Measurements from ENCODE around the gene CDC6.

Gene CDC6

DNA sequence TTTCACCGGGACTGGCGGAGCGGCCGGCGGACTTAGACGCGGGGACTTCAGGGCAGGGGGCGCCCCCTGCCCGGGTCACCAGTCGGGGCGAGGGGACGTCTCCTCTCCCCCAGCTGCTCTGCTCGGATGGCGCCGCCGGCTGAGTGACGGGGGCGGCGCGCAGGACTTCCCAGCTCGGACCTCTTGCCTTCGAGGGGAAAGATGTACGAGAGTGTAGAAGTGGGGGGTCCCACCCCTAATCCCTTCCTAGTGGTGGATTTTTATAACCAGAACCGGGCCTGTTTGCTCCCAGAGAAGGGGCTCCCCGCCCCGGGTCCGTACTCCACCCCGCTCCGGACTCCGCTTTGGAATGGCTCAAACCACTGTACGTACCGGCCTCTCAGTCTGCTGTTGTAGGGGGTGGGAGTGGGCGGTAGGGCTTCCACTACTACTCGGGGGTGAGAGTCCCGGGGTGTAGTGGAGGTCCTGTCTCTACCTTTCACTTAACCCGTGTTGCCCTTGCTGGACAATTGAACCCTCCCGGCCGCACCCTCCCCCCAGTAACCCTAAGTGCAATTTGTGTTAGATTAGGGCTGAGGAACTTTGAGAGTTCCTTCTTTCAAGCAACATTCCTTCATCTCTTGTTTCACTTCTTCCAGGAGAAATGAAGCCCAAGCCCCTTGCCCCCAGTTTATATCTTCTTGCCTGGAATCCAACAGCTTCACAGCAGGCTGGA is 55.0 kb downstream of the CDC6 start:
- no peak for DNase-seq

DNA sequence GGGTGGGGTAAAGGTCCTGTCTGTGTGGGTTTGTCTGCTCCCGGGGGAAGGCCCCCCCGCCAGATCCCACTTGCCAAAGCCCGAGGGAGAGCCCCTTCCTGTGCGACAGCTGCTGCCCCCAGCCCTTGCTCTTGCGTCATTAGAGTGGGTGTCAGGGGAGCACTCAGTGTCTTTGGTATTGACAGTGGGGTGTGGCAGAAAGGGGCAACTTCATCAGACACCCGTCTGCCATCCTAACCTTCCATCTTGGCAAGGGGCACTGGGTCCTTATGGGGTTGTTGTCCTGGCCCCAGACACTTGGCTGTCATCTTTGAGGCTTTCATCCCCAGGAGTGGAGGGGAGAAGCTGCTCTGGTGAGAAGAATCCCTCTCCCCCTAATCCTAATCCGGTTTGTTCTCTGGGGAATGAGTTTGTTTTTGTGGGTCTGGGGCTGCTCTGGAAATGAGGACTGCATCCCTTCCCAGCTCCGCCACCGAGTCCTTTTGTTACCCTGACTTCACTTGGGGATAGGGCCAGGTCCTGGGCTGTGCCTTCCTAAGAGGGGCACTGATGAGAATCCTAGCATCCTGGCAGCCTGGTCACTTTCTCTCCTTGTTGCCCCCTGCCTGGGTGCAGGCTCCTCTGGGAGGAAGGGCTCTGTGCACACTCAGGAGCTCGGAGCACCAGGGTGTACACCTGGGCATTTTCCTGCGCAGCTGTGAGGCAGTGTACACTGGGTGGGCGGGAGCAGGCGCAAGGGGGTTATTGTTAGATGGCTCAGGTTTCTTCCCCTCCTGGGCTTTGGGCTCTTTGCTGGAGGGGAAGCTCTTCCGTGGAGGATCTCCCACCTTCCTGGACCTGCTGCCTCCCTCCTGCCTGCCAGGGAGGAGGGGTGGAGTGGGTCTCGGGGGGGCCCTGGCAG is 55.8 kb downstream of the CDC6 start:
- no peak for DNase-seq

DNA sequence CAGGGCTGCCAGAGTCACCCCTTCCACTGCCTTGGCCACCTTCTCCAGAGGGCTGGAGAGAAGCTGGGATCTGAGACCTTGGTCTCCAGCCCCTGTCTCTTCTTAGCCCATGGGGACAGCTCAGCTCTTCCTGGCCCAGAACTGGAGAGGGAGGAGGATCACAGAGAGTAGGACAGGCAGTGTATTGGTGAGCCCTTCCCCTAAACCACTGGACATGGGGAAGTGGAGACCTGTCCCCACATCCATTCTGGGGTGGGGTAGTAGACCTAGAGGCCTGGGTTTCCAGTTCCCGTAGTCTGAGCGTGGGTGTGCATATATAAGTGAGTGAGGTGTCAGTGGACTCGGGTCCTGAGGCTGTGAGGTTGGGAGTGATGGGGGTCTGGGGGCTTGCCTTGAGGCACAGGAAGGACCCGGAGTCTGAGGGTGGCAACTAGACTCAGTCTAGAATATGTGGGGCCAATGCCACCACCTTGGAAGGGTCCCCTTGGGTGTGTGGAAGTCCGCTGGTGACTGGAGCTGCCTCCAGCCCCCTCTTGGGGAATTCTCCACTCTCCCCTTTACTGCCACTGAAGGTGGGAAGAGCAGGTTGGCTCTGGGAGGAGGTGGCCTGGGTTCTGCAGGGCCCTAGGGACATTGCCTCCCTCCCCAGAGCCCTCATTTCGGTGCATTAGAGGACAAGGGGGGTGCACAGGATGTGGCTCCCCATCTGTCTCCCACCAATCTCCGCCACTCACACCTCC is 56.9 kb downstream of the CDC6 start:
- DNase-seq, result no peak

DNA sequence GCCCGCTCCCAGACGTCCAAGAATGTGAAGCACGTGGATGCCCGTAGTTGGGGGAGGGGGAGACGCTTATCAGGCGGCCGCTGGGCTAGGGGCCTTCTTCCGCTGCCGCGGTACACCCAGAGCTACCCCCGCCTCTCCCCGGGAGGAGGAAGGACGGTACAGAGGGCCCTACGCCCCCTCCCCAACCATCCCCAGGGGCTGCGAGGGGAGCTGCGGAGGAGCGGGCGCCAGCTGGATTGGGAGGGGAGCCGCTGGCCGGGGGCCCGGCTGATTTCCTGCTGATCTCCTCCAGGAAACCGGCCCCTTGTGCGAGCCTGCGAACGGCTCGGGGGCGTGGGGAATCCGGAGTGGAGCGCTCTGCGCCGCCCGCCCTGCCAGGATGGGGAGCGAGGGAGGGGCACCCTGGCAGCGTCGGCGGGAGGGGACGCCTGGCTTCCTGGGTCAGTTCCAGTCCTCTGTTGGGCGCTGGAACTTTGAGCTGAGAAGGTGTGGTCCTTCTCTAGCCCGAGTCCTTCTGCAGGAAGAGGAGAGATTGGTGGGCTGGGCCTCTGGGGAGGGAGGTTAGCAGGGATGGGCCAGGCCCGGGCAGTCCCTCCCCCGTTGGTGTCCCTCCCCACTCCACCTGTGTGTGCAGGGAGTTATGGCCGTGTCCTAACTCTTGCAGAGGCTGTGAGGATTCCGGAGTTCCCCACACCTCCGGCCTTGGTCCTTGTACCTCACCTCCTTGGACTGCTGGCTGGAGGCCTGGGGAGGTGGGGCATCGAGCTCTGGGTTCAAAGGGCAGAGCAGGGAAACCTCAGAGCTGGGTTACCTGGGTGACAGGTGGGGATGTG is 57.7 kb downstream of the CDC6 start:
- DNase-seq, result no peak

DNA sequence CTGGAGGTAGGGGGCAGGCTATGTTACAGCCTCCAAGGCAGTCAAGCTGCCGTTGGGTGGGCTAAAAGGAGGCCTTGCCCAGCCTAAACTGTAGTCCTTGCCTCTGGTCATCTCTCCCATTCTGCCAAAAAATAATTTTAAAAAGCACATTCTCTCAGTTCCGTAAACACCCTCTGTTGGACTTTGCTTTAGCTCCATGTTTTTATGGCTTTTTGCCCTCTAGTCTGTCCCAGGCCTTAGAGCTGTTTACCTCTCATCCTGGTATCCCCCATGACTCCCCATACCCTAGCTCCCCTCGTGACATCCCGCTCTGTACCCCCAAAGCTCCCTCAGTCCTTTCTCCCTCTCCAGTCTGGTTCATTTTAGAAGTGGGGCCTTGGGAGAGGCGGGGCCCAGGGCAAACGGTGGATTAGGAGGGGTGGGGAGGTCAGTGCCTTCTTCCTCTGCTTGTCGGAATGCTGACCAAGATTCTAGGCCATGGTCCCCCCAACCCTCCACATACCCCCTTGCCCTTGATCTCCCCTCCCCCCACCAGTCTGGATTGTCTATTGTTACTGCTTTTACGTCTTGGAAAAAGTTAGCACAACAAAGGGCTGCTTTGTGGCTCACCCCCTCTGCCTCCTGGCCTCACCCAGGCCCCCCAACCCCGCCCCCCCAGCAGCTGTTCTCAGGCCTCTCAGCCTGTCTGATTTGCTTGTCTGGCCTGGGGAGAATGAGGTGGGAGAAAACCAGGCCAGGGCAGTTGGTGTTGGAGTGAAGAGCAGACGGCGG is 58.5 kb downstream of the CDC6 start:
- no peak for DNase-seq

DNA sequence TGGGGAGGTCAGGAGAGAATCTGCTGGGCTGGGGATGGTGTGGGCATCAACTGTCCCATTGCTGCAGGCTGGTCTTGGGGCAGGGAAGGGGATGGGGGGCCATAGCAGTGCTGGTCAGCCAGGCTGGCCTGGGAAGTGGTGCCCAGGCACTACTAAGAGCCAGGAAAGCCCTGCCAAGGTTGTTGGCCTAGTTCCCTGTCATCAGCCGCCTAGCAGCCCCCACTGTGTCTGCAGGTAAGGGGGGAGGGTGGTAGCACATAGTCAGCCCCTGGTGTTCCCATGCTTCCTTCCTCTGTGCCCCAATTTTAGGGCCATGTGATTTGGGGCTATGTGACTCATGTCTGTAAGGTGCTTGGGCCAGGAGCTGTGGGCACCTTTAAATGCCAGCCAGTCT is 59.1 kb downstream of the CDC6 start:
- DNase-seq, result no peak

DNA sequence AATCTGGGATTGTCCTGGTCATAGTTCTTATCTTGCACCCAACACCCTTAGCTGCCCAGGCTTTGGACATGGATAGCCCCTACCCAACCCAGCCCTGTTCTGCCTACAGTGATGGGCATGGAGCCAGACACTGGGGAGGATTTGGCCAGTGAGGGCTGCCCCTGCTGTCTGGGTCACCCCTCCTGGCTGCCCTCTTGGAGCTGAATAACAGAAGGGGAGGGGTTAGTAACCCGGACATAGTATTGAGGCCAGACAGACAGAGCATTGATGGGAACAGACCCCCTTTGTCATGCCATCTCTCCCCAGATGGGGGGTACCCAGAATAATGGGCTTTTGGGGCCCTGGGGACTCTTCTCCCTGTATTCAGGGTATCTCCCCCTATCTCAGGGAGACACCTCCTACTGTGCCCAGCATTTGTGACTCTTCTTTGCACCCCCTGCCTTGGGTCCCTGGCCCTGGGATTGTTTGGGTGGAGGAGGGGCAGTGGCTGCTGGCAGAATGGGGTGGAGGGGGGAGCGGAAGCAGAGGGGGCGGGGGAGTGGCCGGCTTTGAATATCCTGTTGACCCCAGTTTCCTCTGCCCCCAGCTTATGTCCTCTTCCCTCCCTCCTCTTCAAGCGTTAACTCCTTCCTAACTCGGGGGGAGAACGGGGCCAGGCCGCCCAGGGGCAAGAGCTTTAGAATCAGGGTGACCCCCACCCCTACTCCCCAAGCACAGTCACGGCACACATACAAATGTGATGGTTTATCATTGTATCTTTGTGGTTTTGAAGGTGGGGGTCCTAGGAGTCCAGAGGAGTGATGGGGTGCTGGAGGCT is 59.8 kb downstream of the CDC6 start:
- DNase-seq, result no peak

DNA sequence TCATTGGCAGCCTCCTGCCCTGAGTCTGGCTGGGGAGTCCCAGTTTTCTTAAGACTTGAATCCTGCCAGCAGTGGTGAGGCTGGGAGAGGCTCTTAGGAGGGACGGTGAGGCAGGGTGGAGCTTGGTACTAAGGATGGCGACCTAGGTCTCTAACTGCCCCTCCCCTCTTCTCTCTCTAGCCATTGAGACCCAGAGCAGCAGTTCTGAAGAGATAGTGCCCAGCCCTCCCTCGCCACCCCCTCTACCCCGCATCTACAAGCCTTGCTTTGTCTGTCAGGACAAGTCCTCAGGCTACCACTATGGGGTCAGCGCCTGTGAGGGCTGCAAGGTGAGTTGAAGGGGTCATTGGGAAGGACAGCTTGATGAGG is 60.4 kb downstream of the CDC6 start:
- no peak for DNase-seq

DNA sequence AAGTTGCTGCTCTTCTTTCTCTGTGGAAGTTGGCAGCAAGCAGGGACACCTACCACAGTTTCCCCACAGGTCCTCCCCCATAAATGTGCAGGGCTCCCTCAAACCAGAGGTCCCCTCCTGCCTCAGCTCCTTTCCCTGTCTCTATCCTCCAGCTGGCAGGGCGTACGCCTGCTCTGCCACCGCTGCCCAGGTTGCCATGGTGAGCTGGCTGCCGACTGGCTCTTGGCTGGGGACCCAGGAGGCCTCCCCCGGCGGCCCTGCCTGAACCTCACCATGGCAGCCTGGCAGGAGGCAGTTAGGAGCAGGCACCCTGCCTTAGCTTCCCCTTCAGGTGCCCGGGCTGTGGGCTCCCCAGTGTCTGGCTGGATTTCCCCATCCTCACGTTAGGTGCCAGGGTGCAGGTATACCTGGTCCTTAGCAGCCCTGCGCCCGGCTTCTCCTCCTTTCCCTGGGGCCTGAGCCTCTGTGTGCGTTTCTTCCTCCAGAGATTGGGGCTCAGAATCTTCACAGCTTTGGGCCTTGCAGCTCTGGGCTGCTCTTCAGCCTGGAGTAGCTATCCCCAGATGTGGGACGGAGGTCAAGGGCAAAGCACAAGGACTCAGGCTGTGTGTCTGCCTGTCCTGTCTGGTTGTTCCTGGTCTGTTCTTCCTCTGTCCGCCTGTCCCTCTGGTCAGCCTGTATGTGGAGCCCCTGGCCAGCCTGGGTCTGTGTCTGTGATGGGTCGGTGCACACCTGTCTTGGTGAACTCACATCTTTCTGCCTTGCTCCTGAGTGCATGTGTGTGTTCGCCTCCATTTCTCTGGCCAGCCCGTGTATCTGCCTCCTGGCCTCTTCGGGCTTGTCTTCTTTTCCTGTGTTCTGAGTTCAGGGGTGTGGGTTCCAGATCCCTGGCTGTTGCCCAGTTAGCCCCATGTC is 61.1 kb downstream of the CDC6 start:
- no peak for DNase-seq

DNA sequence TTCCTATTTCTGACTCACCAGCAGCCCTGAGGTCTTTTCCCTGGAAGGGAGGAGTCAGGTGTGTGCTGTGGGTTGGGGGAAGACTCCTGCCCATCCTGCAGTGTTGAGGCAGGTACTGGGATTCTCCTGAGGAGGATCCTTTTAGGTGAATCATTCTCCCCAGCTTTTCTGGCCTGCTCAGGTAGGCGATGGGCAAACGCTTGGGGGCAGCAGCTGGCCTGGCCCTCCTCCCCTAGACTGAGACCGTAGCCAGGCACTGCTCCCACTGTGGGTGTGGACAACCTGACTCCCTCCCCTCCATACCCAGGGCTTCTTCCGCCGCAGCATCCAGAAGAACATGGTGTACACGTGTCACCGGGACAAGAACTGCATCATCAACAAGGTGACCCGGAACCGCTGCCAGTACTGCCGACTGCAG is 61.8 kb downstream of the CDC6 start:
- DNase-seq, result no peak

DNA sequence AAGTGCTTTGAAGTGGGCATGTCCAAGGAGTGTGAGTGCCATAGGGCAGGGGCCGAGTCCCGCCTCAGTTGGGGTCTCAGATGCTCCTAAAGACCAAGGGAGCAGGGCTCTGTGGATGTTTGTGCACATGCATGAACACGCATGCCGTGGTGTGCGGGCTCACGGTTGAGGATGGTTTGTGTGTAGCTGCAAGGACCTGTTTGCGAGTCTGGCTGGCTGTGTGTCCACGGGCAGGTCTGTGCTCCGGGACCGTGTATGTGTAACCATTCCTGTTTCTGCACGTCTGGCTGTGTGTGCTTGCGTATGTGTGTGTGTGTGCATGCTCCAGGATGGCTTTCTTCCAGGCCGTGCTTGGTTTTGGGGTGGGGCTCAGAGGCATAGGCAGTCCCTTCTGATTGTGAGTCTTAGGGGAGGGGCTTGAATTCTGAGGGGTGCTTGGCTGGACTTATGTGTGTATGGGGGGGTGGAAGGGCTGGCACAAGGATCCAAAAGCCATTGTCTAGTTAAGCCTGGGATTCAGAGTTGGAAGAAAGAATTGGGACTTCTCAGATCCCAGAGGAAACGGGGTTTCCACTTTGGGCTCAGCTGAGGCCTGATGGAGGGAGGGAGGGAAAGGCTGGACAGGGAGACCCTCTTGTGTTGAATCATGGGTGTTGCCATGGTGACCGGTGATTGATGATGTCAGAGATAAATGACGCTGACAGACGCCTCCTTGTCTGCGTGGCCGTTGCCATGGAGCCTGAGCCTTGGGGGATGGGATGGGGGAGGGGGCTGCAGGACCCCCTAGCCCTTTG is 62.4 kb downstream of the CDC6 start:
- DNase-seq, result no peak

DNA sequence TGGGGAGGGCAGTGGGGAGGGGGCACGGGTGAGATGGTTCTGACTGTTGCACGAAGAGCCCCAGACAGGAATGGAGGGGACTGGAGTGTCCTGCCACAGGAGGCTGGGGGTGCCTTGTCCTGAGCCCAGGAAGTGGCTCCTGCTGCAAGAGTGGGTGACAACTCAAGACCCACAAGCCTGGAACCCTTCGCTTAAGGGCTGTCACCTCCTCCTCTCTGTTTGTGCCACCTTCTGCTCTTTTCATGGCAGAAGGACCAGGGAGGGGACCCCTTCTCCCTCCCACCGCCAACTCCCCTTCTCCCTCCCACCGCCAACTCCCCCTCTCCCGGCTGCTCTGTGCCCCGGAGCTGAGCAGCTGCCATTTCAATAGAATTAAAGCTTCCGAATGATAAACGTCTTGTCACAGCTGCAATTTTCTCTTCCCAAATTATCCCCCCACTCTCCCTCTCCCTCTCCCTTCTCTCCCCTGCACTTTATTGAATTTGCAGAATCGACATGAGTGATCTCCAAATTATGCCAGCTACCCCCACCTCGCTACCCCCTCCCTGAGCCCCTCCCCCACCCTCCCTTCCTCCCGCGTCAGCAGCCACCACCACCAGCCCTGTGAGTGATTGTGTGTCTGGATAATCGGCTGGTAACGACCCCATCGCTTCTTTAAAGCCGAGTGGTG is 63.1 kb downstream of the CDC6 start:
- no peak for DNase-seq

DNA sequence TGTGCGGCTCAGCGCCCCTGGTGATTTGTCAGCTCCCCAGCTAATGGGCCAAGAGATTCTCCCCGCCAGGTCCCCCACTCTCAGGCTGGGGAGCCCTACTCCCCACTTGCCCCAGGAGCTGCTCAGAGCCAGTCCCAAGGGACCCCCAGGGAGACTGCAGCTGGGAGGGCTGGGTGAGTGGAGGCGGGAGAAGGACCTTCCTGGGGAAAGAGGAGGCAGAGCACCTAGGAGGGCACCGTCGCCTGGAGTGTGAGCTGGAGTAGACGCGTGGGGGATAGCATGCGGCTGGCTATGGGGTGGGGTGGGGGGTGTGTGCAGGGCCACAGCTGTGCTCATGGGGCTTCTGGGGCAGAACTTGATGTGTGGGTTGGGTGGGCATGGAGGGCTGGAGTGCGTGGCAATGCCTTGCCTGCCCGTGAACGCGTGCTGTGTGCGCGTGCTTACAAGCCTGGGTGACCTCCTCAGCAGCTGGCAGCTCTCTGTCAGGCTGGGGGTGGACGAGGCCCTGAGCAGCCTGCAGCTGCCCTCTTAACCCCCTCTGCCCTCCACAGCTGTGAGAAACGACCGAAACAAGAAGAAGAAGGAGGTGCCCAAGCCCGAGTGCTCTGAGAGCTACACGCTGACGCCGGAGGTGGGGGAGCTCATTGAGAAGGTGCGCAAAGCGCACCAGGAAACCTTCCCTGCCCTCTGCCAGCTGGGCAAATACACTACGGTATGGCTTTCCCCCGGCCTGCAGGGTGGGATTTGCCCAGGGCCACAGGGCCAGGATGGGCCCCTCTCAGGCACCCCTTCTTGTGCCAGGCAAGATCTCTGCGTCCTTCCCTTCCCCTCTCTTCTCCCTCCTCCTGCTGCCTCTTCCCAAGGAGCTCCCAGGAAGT is 63.9 kb downstream of the CDC6 start:
- peak; percentile 24 for DNase-seq

DNA sequence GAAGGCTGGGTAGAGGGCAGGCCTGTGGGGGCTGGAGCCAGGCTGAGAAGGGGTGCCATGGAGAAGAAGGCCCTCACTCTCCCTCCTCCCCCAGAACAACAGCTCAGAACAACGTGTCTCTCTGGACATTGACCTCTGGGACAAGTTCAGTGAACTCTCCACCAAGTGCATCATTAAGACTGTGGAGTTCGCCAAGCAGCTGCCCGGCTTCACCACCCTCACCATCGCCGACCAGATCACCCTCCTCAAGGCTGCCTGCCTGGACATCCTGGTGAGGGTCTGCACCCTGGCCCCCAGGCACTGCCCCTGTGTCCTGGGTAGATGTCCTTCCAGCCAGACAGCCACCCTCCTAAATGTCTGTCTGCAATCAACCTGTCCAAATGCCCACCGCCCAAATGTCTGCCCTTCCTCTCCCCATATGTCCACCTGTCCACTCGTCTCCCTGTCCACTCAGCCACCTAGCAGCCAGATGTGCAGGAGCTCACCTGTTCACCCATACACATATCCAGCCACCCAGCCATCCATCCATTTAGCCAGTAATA is 64.6 kb downstream of the CDC6 start:
- no peak for DNase-seq

DNA sequence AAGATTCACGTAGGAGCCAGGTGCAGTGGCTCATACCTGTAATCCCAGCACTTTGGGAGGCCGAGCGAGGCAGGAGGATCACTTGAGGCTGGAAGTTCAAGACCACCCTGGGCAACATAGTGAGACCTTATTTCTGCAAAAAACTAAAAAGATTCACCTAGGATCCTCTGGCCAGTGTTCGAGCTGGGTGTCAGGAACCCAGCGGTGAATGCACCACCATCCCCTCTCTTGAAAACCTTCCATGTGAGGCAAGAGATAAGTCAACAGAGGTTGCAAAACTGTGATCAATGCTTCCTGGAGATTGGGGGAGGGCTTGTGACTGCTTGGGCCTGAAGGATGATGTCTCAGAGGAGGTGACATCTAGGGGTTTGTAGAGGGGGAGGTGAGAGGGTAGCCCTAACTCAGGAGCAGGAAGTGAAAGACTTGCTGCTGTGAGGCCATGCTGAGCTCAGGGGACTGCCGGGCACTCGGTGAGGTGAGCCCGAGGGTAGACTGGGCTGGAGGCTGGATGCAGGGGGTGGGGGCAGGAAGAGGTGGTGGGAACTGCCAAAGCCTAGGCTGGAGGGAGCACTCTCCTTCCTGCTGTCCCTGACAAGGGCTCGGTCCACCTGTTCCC is 65.2 kb downstream of the CDC6 start:
- no peak for DNase-seq
